Measurements from ENCODE around the gene CAB39. TPM values are rescaled to one million over a fixed set of nuclear protein-coding genes. Genes with fewer than 3 reads are reported as not detected.

Gene CAB39
- total RNA-seq: 112 and 115 TPM in 2 replicates

DNA sequence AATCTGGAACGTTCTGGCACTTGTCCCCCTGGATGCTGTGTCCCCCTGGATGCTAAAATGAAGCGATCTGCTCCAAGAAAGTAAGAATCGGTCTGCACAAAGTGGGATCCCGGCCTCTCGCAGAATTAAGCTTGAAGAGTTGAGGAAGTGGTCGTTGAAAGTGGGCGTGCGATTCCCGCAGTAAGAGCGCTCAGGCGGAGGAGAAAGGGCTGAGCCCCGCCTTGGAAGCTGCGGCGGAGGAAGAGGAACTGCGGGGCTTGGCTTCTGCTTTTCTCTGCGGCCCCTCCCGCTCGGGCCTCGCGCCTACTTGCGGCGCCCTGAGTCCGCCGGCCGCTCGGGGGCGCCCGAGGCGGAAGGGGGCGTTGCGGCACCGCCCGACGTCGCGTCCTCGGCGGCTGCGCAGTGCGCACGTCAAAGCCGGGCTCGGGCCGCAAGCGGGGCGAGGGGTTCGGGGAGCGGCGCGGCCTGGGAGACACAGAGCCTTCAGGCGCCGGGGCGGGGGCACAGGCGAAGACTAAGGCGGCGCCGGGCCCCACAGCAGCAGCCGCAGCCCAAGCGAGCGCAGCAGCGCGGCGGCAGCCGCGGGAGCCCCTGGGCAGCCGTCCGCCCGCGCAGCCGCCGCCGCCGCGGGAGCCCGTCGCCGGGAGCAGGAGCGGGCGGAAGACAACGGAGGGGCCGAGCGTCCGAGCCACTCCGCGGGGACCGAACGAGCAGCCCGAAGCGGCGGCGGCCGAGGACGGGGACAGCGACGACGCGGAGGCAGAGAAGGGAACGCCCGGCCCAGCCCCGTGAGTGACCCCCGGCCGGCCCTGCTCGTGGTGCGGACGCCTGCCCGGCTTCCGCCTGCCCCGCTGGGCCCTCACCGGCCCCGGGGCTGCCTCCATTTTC is at the start of gene CAB39:
Gene CAB39 (plus strand): TSS at position 400 of the 888 bp plus-strand sequence. CDS start 47,160 bp downstream, outside the sequence.

DNA sequence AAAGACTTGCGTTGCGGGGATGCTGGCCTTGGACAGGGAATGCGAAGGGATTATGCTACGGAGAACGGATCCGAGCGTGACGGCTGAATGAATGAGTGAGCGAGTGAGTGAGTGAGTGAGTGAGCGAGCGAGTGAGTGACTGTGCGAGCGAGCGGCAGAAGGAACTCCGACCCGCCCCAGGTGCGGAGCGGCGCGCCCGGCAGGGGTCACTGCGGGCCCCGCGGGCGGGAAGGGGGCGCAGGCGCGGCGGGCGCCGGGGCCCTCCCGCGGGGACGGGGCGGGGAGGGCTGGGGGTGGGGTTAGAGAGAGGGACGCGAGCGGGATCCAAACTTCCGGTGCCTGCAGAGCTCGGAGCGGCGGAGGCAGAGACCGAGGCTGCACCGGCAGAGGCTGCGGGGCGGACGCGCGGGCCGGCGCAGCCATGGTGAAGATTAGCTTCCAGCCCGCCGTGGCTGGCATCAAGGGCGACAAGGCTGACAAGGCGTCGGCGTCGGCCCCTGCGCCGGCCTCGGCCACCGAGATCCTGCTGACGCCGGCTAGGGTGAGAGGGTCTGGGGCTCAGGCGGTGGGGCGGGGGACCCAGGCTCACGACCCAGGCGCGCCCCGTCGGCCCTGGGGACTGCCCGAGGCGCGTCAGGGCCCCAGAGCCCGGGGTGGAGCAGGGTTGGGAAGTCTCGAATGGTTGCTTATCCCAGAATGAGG is 152.1 kb downstream of the CAB39 start, which contains the start of gene ITM2C:
Gene ITM2C (plus strand): TSS at position 338 of the 702 bp plus-strand sequence. CDS start 84 bp downstream, at position 422.

Other genes with a start within 250 kb of the CAB39 start
- 19.8 and 25.3 TPM in 2 replicates for gene ITM2C, start 152.1 kb downstream of the CAB39 start, total RNA-seq
- under 0.01 TPM in 1 of 2 replicates, not detected in the other for gene GPR55, start 212.4 kb downstream of the CAB39 start, total RNA-seq

Data from tracheal epithelial cell (primary cell).